Astrocyte (in vitro differentiated cells and primary cell): ENCODE measurements around the gene SNX10.

Experiments
- CTCF ChIP-seq: IDR thresholded peaks from 2 replicates; pipeline ENCODE4 v1.5.1; 2011; ENCODE audit warnings: low read depth, mild to moderate bottlenecking, inconsistent platforms, low read length, moderate library complexity; ENCODE audit not compliant: insufficient read depth
- EZH2 ChIP-seq: IDR thresholded peaks from 2 replicates; pipeline ENCODE4 v1.6.1; 2012; ENCODE audit warnings: mild to moderate bottlenecking, low read length, inconsistent platforms; ENCODE audit not compliant: insufficient read depth

GRCh38 chr7:26267601-26268166 is 24.0 kb upstream of the SNX10 start:
- no peak for TF ChIP-seq CTCF
- TF ChIP-seq EZH2, result no peak
